Measurements from ENCODE around the gene TEAD2. TPM values are rescaled to one million over a fixed set of nuclear protein-coding genes. Genes with fewer than 3 reads are reported as not detected.

The TEAD2 gene
- total RNA-seq, 1 experiment from 2014 or later, result 121 TPM

- intact Hi-C loops (cut with micrococcal nuclease; ENCODE audit: unreplicated experiment), result no loop called here
- H3K36me3 ChIP-seq (ENCODE audit: insufficient read depth, low read length, poor library complexity, severe bottlenecking), result peaks cover 36% of the 10 kb centered on the region
- BruUV-seq (replicated peaks), result TSS peak; percentile 44
- peaks cover 21% of the 10 kb centered on the region for H3K4me1 ChIP-seq (ENCODE audit: insufficient read depth, low read length, poor library complexity, severe bottlenecking)
- H3K9me3 ChIP-seq (ENCODE audit: low read depth, low read length, poor library complexity, severe bottlenecking), result no peaks in the 10 kb centered on the region
- peak overlapping the region; percentile 98 for H3K27ac ChIP-seq (ENCODE audit: low read depth, low read length, poor library complexity, severe bottlenecking)
- H3K27me3 ChIP-seq (replicated peaks; ENCODE audit: insufficient read depth, low read depth, low read length, poor library complexity), result no peaks in the 10 kb centered on the region
- DNase-seq (ENCODE audit: low spot score), result no peak
- ChIA-PET POLR2A (ENCODE audit: low non-redundant PET) (no interaction called here), CTCF (no interaction called here)
- H3K4me3 ChIP-seq (ENCODE audit: low read depth, low read length, poor library complexity, severe bottlenecking), result peak overlapping the region; percentile 84
- TF ChIP-seq EZH2 (IDR thresholded peaks at IDR 0.05; ENCODE audit: borderline replicate concordance, low read depth, low read length, poor library complexity, severe bottlenecking), result no peak
- TF ChIP-seq CTCF (conservative IDR thresholded peaks at IDR 0.05; ENCODE audit: low read depth, low read length), result no peak
Observed at GRCh38 chr19:49359851-49360820, 2.1 kb downstream of the TEAD2 start.

GRCh38 chr19:49357186-49357585 is 5.0 kb downstream of the TEAD2 start:
- DNase-seq (ENCODE audit: low spot score), result no peak
- BruUV-seq (replicated peaks), result no TSS peak
- Histone ChIP-seq H3K4me3 (ENCODE audit: low read depth, low read length, poor library complexity, severe bottlenecking) (no peak overlapping the region), H3K9me3 (ENCODE audit: low read depth, low read length, poor library complexity, severe bottlenecking) (no peaks in the 10 kb centered on the region), H3K36me3 (ENCODE audit: insufficient read depth, low read length, poor library complexity, severe bottlenecking) (peaks cover 56% of the 10 kb centered on the region), H3K27ac (ENCODE audit: low read depth, low read length, poor library complexity, severe bottlenecking) (no peak overlapping the region), H3K4me1 (ENCODE audit: insufficient read depth, low read length, poor library complexity, severe bottlenecking) (peaks cover 16% of the 10 kb centered on the region), H3K27me3 (replicated peaks; ENCODE audit: insufficient read depth, low read depth, low read length, poor library complexity) (no peaks in the 10 kb centered on the region)
- ChIA-PET CTCF (no interaction called here), POLR2A (ENCODE audit: low non-redundant PET) (no interaction called here)
- intact Hi-C loops (cut with micrococcal nuclease; ENCODE audit: unreplicated experiment), result no loop called here
- TF ChIP-seq EZH2 (IDR thresholded peaks at IDR 0.05; ENCODE audit: borderline replicate concordance, low read depth, low read length, poor library complexity, severe bottlenecking) (no peak), CTCF (conservative IDR thresholded peaks at IDR 0.05; ENCODE audit: low read depth, low read length) (no peak)

- H3K27ac ChIP-seq (ENCODE audit: low read depth, low read length, poor library complexity, severe bottlenecking), result peak overlapping the region; percentile 40
Observed at GRCh38 chr19:49356382-49356781, 5.8 kb downstream of the TEAD2 start.

More at GRCh38 chr19:49356382-49356781, 5.8 kb downstream of the TEAD2 start:
- peaks cover 16% of the 10 kb centered on the region for H3K4me1 ChIP-seq (ENCODE audit: insufficient read depth, low read length, poor library complexity, severe bottlenecking)
- ChIA-PET POLR2A (ENCODE audit: low non-redundant PET) (no interaction called here), CTCF (no interaction called here)
- no peaks in the 10 kb centered on the region for H3K9me3 ChIP-seq (ENCODE audit: low read depth, low read length, poor library complexity, severe bottlenecking)
- TF ChIP-seq CTCF (conservative IDR thresholded peaks at IDR 0.05; ENCODE audit: low read depth, low read length) (no peak), EZH2 (IDR thresholded peaks at IDR 0.05; ENCODE audit: borderline replicate concordance, low read depth, low read length, poor library complexity, severe bottlenecking) (no peak)
- BruUV-seq (replicated peaks), result no TSS peak
- intact Hi-C loops (cut with micrococcal nuclease; ENCODE audit: unreplicated experiment), result no loop called here
- no peaks in the 10 kb centered on the region for H3K27me3 ChIP-seq (replicated peaks; ENCODE audit: insufficient read depth, low read depth, low read length, poor library complexity)
- no peak overlapping the region for H3K4me3 ChIP-seq (ENCODE audit: low read depth, low read length, poor library complexity, severe bottlenecking)
- peaks cover 61% of the 10 kb centered on the region for H3K36me3 ChIP-seq (ENCODE audit: insufficient read depth, low read length, poor library complexity, severe bottlenecking)
- DNase-seq (ENCODE audit: low spot score), result no peak
